HG03432 (cell line): ENCODE measurements around the gene MAMDC2.

Source experiments
- ATAC-seq: cut with Tn5 transposase; IDR thresholded peaks from one replicate; pipeline ENCODE4 v1.9.1; 2021; ENCODE audit warnings: mild to moderate bottlenecking, moderate library complexity; ENCODE audit not compliant: unreplicated experiment

The MAMDC2 gene

DNA sequence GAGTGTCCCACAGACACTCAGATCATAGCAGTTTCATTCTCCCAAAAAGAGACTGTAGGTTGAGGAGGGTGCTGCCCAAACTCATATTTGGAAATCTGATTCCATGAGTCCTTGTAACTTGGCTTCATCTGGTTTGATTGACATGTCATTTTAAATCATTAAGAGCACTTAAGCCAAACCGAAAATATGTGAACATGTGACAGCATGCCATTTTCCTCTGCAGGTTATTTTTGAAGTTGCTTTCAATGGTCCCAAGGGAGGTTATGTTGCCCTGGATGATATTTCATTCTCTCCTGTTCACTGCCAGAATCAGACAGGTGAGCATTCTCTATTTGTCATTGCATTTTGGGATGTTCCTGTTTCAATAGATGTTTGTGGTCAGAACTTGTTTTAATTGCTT lies 87.6 kb downstream of the MAMDC2 start:
- ATAC-seq: no peak

- no peak for ATAC-seq
Measured at GRCh38 chr9:70133253-70134208, 89.9 kb downstream of the MAMDC2 start.

DNA sequence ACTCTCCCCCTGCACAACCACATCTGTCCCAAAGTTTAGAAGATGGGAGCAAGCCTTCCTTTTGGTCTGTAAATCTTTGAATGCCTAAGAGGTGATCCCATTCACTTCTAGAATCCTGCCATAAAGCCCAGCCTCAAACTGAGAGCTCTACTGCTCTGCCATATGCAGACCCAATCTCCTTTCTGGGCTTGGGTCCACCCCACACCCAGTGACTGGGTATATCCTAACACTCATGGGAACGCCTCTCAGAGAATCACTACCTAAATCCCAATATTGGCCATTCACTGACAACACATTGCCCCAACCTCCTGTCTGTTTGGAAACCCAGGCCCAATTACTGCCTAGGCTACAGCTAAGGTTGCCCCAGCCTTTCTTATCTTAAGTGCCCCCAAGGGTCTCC lies 90.7 kb downstream of the MAMDC2 start:
- ATAC-seq: no peak

DNA sequence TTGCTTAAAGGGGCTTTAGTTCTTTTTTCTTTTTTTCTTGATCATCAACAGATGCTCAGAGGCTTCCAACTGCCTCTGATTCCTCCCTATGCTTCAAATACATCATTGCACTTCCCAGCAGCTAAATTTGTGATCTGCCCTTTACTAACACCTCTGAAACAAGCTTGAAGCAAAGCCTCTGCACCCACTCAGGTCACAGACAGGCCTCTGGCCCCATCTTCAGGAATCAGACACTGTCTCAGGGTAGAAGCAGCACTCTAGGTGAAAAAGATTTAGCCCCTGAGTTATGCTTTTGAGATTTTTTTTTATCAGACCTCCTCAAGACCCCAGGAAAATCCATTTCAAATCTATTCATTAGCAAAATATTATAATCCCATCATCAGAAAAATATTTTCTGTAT lies 91.5 kb downstream of the MAMDC2 start:
- ATAC-seq: no peak

GRCh38 chr9:70136632-70137031 lies 93.0 kb downstream of the MAMDC2 start:
- ATAC-seq: no peak

- no peak for ATAC-seq
Measured at GRCh38 chr9:70137577-70137976, 93.9 kb downstream of the MAMDC2 start.

- no peak for ATAC-seq
Measured at GRCh38 chr9:70142101-70142500, 98.5 kb downstream of the MAMDC2 start.

DNA sequence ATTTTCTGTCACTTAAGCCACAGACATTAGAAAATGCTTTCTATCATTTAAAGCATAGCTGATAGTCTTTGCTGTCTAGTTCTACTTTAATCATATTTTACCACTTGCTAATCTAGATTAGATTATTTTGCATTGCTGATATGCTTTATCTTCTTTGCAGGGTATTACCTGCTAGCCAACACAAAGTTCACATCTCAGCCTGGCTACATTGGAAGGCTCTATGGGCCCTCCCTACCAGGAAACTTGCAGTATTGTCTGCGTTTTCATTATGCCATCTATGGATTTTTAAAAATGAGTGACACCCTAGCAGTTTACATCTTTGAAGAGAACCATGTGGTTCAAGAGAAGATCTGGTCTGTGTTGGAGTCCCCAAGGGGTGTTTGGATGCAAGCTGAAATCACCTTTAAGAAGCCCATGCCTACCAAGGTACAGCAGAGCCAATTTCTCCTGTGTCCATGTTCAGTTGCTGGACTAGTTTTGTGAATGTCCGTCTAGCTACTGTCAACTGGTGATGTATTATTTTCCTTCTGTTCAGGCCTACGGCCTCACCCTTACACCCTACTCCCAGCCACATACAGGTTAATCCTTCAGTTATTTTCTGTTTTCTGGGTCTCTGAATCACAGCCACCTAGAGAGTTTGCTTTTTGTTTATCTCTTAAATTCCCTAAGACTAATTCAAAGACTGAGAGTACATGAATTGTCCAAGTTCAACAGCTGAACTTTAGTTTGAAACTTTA lies 99.9 kb downstream of the MAMDC2 start:
- no peak for ATAC-seq

DNA sequence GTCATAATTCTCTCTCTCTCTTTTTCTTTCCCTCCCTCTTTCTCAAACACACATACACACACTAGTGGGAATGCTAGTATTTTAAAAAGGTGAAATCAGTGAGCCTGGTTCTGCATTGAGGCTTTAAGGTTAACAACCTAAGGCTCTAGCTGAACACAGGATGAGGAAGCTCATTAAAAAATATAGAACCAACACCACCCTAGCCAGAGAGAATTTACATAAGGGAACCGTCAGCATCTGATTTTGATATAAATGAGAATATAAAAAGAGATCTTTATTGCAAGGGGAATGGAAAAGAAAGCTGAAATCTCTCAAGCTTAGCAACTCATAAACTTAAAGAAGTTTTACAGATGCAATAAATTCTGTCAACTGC lies 100.5 kb downstream of the MAMDC2 start:
- no peak for ATAC-seq

- no peak for ATAC-seq
Measured at GRCh38 chr9:70145981-70146380, 102.3 kb downstream of the MAMDC2 start.

GRCh38 chr9:70147196-70147595 lies 103.5 kb downstream of the MAMDC2 start:
- ATAC-seq: no peak

GRCh38 chr9:70147651-70148050 lies 104.0 kb downstream of the MAMDC2 start:
- no peak for ATAC-seq

DNA sequence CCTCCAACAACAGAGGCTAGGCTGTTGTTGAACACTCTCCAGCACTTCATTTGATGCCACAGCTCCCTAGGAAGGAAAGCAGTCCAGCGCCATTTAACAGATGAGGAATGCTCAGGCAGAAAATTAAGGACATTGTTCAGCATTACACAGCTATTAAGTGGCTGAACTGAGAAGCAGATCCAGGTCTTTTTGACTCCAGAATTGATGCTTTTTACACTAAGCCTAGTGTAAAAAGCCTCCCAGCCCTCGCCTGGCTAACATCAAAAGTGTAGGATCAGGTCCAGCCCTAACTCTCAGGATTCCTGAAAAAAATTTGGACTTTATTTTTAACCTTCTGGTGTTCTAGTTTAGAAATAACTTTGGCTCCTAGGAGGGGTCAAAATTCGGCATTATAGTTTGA lies 108.7 kb downstream of the MAMDC2 start:
- no peak for ATAC-seq

- no peak for ATAC-seq
Measured at GRCh38 chr9:70156729-70157128, 113.1 kb downstream of the MAMDC2 start.

GRCh38 chr9:70159630-70160029 lies 116.0 kb downstream of the MAMDC2 start:
- no peak for ATAC-seq

DNA sequence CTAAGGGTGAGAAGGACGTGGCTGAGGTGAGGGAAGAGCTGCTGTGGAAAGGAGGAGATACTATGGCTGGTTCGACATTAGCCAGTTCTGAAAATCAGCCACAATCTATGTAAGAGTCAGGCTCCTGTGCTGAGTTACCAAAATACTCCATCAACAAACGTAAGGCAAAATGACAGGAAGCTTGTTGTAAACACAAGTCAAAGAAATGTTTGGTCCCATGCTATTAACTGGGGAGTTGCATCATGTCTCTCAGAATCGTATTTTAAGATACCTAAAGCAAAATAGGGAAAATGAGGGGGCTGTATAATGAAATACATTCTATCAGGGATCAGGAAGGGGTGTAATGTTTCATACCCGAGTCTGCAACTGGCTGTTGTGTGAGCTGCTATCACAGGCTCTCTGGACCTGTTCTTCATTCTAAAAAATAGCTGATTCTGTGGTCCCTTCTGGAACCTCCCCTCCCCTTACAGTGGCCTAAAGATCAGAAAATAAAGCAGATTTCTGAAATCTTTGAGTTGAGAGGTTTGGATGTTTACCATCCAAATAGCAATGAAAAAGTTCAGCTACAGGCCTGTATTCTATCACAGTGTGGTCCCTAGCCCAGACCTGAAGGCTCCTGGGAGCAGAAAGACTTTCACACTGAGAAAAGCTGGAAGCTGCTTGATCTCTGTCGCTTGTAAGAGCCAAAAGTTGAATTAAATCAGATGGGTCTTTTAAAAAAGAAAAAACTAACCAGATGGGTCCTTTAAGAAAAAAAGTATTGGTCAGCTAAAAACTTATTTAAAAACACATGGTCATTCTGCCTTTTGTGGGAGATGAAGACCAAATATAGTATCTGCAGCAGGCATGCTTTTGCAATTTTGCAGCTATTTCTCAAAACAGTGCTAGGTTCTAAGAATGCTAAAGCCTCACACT lies 117.3 kb downstream of the MAMDC2 start:
- no peak for ATAC-seq

DNA sequence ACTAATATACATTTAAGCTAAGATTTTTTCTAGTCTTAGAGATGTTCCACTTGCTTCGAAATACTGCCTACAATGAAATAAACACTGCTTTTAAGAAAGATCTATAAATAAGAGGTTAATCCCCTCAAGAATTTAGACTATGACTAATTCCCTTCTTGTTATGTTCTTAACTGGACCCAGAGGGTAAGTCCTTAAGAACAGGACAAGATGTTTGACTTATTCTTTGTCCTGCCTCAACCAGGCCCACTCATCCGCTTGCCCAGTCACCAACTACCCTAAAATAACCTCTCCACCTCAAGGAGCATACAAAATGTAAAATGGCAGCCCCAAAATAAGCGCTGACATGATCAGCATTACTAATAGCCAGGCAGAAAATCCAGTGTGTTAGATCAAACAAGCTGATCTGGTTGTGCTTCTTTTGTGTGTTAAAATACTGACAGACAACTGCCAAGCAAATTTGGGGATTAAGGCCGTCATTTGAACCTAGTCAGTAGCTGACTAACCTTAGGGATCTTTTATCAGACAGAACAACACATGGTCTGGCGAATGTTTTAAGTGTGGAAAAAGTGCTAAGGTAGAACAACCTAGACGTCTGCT lies 121.5 kb downstream of the MAMDC2 start:
- no peak for ATAC-seq

- ATAC-seq: no peak
Measured at GRCh38 chr9:70168521-70168920, 124.9 kb downstream of the MAMDC2 start.

DNA sequence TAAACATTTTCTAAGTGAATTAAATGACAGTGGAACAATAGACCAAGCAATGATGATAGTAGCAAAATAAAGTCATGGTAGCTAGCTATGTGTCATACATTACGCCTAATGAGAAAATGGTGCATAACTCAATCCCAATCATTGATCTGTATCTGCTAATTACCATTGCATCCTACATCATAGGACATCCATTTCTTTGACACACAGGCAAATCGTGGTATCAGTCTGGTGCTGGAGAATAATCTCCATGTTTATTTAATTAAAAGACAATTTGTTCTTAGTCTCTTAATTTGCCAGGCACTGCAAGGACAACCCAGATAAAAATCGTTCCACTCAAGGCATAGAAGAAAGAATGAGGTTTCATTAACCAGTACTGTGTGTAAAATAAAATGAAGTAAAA lies 125.6 kb downstream of the MAMDC2 start:
- ATAC-seq: no peak

- no peak for ATAC-seq
Measured at GRCh38 chr9:70170151-70170790, 126.6 kb downstream of the MAMDC2 start.
